Epithelial cell of prostate (primary cell): Measurements from ENCODE around the gene NABP1.
A peak's percentile ranks its signal among the peaks of the same experiment; 100 is the strongest.

Experiments
- DNase-seq: peaks from one replicate; pipeline ENCODE4 v3.0.0-alpha.2; 2011; ENCODE audit warnings: low read depth, low spot score
- H3K27ac ChIP-seq: fragments of 450-650 bp; 2 replicates; pipeline ENCODE4 v1.5.1; 2017; ENCODE audit warnings: mild to moderate bottlenecking

Gene NABP1

DNA sequence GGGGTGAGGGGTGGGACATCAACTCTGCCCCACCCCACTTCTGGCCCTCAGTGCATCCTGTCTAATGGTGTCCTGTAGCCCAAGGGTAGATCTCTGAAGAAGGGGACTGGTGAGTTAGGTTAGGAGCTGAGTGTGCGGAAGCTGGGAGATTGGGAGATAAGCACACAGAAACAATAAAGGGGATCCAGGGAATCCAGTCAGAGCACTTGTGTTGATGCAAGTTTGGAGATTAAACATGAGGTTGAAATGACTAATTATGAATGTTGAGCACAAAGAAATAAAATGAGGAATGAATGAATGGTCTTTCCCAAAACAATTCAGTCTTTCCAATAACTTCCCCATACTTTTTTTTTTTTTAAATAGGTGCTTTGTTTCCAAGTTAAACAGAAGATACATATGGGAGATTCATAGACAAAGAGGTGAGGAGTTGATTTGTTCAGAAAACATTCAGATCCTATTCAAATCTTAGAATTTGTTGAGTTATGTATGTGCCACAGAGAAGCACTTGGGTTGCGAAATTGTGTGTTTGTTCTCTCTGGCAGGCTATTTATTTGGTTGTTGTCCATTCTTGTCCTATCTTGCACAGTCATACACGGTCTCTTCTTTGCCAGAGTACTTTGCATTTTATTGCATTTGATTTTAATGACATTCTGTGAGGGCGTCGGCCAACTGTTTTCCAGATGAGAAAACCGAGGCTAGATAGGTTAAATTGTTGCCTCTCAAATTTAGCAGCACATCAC is 31.6 kb upstream of the NABP1 start:
- DNase-seq: peak; percentile 85
- peak overlapping the region; percentile 96 for H3K27ac ChIP-seq

DNA sequence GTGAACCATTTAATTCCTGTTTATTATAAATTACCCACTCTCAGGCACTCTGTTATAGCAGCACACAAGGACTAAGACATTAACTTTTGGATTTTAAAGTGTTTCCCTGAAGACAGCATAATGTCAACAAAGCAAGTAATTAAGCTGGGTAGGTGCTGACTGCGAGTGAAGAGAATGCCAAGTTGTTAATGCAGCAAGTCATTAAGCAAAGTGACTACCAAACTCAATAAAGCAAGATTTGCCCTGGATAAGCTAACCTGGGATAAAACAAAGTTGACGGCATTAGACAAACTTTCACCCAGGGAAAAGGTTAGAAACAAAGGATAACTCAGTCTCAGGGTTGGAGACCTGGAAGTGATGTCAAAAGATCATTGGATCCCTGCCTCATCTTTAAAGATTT is 28.4 kb upstream of the NABP1 start:
- no peak overlapping the region for H3K27ac ChIP-seq
- DNase-seq: no peak

DNA sequence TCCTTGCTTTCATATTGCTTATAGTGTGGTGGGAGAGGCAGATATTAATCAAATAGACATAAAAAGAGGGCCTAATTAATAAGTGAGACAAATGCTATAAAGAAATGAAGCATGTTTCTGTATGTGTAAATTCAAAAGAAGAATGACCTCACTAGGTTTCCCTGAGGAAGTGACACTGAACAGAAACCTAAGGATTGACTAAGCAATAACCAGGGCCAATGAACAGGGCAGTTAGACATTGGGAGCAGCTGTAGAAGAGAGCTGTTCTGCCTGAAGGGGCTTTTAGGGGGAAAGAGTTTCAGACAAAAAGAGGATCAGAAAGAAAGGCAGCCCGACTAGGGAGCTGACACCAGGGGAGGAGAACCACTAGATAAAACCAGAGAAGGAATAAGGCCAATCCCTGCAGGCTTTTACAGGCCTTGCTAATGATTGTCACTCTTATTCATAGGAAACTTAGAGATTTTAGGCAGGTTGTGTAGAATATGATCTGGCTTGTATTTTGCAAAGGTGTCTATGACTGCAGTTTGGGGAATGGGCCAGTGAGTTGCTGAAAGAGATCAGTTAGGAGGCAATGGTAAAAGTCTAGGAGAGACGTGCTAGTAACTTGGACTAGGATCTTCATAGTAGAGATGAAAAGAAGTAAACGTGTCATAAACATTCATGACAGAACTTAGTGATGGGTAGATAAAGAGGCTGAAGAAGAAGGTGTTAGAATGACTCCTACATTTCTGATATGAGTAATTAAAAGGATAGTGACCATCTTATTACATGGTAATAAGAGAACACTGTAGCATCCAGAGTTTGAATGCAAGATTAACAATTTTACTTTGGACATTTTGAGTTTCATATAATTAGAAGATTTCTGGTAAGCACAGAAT is 26.8 kb upstream of the NABP1 start:
- no peak for DNase-seq
- H3K27ac ChIP-seq: peak overlapping the region; percentile 50

DNA sequence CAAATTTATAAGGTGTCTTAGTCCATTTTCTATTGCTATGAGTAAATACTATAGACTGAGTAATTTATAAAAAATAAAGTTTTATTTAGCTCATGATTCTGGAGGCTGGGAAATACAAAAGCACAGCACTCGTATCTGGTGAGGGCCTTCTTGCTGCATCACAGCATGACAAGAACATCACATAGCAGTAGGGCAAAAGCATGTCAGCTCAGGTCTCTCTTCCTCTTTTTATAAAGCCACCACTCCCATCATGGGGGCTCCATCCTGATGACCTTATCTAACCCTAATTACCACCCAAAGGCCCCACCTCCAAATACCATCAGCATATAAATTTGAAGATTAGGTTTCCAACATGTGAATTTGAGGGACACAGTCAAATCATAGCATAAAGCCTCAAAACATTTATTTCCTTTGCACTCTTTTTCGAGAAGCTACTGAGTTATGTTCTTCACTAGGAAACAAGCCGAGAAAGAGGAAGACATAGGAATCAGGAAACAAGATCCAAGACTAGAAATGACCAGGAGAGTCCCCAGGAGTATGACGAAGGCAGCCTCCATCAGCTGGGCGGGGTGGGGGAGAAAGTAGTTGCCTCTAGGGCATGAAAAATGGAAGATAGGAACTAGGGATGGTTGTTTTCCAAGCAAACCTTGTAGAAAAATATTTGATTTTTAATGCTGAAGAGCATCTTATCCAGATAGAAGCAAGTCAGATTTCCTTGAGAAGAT is 24.1 kb upstream of the NABP1 start:
- no peak for DNase-seq

DNA sequence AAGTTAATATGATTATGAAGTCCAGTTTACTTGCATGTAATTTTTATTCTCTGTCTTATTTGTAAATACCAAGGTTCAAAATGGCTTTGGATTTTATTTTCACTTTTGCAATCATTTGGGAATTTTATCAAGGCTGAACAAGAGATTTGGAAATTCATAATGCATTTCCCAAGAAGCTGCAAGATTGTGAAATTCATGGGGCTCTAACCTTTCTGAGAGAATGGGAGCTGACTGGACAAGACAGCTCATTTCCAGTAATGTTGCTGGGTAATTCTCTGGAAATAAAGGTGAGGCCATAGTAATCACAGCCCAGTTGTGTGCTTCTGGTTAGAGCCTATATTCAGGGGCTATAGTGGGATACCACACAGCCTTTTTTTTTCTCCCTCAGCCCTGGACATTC is 21.5 kb upstream of the NABP1 start:
- no peak for DNase-seq
- H3K27ac ChIP-seq: peak overlapping the region; percentile 55

More for the DNA sequence above, 24.1 kb upstream of the NABP1 start:
- no peak overlapping the region for H3K27ac ChIP-seq

DNA sequence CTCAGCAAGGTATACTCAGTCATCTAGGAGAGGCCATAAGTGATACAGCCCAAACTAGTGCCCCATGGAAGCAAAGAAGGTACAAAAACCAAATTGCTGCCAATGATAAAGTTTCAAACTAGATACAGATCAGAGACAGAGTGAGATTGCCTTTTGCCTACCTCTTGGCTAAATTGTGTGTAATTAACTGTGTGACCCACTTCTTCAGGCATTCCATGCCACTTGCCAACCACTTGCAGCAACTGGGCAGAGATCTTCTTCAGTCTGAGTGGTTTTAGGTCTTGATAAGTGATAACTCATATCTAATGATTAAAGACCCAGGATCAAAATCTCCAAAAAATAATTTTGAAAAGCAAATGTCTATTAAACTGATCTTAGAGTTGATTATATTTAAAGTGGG is 21.1 kb upstream of the NABP1 start:
- DNase-seq: no peak
- peak overlapping the region; percentile 55 for H3K27ac ChIP-seq

DNA sequence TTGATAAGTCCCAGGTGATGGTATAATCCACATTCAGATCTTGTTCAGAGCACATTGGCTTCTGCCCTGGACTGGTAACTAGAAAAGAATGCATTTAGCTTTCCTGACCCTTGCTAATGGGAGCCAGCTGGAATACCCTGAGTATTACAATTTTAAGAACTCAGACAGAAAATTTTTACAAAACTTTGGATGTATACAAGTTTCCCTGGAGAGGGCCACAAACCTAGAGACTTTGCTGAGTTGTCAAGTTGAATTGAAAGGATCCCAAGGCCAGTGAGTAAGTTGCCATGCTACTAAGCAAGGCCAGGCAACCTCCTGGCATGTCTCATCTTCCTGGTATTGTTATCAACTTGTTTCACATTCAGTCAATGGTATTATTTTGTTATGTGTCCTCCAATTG is 20.0 kb upstream of the NABP1 start:
- peak overlapping the region; percentile 40 for H3K27ac ChIP-seq
- DNase-seq: no peak

DNA sequence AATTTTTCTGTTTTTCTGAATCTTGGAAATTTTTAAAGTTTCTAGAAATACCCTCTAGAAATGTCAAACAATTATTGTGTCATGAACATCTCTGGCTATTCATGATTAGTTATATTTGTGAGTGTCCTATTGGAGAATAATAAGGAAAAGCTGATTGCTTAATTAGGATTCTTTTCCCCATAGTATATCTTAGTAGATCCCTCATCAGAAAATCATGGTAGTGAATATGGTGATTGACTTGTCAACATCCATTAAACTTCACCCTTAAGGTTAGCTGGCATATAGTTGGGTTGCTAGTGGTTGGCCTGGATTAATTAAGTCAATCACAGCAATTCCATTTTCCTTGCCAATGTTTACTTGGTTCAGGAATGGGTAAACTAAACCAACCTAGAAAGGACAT is 18.7 kb upstream of the NABP1 start:
- no peak for DNase-seq
- no peak overlapping the region for H3K27ac ChIP-seq

DNA sequence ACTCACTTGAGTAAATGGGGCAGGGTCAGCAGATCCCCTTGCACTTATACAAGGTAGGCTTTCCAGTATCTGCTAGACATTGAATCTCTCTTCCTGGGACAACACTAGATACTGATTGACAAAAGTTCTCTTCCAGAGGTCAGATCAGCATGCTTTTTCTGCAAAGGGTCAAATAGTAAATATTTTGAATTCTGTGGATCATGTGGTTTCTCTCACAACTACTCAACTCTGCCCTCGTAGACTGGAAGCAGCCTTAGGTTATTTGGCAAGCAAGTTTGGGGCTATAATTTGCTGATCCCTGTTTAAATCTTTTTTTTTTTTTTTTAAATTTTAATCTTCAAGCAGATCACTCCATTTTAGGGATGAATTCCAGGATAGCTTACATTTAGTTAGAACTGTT is 17.4 kb upstream of the NABP1 start:
- H3K27ac ChIP-seq: no peak overlapping the region

DNA sequence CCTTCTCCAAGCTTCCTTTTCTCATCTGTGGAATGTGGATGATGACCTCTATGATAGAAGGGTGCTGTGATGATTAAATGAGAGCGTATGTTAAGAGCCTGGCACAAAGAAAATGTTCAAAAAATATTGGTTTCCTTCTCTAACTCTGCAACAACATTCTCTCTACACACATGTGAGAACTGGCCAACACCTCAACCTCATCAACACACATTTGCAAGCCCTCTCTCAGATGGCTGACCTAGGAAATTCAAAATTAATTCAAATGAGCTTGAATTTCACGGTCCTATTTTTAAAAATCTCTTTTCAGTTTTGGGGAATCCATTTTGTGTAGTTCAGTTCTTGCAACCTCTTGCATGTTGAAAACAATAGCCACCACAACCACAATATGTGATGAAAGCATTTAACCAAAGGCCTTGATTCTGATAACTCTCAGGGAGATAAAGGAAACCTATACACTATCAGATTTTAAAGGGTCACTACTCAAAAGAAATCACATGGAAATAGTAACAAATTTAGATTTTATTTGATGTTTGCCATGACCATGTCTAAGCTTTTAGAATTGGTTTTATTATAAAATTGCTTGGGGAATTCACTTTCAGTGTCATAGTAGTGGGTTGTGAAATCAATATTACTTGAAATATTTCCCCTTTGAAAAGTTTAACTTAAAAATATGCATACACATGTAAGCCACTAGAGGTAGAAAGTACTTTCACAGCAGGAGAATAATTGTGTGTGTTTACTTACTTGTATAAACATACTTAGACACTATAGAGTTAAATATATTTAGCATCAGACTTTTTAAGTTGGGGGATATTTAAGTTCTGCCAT is 16.6 kb upstream of the NABP1 start:
- DNase-seq: no peak
- no peak overlapping the region for H3K27ac ChIP-seq

More for the DNA sequence above, 17.4 kb upstream of the NABP1 start:
- no peak for DNase-seq

DNA sequence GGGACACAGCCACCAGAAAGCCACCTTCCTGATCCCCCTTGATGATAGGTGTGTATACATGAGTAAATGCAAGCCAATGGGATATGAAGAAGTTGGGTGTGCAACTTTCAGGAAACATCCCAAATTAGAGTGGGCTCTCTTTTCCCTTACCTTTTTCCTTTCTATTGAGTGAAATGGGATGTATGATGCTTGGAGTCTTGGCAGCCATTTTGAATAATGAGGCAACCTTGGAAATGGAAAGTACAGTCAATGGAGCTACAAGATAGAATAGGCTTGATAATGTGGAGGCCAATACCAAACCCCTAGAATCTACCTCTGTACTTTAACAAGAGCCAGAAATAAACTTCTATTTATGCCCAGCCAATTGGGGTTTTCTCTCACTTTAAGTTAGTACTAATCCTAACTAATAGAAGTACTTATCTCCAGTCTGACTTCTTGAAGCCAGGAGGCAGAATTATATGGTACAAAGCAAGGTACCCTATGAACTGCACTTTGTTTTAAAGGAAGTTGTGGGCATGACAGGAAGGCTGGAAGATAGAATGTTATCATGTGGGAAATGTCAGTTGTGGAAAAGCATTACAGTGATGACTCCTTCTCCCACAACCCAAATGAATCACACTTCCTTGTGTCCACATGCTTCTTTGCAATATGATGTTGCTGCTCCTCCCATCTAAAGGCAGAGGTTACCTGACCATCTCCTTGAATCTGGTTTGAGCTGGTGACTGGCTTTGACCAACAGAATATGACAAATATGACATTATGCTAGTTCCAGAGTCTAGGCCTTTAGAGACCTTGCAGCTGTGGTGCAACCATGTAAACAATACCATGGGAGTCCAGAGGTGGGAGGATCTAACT is 12.9 kb upstream of the NABP1 start:
- no peak for DNase-seq
- H3K27ac ChIP-seq: peak overlapping the region; percentile 39

DNA sequence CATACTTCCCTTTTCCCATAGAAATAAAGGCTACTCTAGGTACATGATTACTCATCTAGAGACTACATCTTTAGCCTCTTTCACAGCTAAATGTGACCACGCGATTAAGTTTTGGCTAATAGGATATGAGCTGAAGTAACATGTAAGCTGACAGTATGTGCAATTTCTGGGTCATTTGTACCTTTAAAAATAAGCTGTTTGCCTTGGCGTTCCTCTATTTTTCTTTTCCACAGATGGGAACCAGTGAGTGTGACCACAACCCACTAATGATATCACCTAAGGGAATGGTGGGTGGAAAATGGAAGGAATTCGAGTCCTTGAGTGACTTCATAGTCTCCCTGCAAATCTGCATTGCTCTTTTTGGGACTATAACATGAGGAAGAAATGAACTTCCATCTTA is 11.7 kb upstream of the NABP1 start:
- no peak for DNase-seq
- no peak overlapping the region for H3K27ac ChIP-seq

DNA sequence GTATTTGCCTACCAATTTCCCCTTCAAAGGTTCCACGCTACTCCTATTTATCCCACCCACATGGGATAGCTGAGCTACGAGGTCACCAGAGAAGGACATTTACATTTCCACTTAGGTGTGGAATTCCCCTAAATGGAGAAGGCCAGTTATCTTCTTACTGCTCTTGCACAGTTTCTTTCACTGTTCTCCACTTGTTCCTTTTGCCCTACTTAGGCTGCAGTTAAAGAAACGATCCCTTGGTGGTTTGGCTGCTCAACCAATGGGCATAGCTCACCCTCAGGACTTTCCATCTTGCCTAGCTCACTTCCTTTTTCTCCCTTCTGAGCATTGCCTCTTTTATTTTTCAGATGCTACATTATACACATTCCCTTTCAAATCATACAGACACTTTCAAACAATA is 11.2 kb upstream of the NABP1 start:
- no peak for DNase-seq
- H3K27ac ChIP-seq: no peak overlapping the region

DNA sequence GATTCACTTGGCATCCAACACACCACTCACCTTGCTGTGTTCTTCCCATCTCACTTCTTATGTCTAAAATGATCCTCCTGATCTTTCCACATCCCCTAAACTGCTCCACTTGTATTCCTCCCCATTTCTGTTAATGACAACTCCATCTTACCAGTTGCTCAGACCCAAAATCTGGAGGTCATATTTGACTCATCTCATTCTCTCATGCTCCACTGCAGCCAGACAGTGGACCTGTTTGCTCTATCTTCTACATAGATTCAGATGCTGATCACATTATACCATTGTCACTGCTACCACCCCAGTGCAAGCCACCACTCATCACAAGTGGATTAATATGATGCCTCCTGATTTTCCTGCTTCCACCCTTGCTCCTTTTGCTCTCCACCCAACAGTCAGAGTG is 7.9 kb upstream of the NABP1 start:
- no peak for DNase-seq
- H3K27ac ChIP-seq: no peak overlapping the region

DNA sequence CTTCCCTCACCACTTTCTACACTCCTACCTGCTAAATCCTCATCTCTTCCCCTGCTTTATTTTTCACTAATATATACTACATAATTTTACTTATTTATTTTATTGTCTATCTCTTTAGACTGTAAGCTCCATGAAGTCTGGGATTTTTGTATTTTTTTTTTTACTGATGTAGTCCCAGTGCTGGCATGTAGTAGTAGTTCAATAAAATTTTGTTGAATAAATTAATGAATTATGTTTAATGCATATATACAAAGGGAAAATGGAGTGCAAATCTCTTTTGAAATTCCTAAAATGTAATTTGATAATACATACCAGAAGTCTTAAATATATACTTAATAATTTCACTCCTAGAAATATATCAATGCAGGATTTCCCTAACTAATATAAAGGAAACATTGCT is 7.1 kb upstream of the NABP1 start:
- DNase-seq: no peak
- no peak overlapping the region for H3K27ac ChIP-seq

DNA sequence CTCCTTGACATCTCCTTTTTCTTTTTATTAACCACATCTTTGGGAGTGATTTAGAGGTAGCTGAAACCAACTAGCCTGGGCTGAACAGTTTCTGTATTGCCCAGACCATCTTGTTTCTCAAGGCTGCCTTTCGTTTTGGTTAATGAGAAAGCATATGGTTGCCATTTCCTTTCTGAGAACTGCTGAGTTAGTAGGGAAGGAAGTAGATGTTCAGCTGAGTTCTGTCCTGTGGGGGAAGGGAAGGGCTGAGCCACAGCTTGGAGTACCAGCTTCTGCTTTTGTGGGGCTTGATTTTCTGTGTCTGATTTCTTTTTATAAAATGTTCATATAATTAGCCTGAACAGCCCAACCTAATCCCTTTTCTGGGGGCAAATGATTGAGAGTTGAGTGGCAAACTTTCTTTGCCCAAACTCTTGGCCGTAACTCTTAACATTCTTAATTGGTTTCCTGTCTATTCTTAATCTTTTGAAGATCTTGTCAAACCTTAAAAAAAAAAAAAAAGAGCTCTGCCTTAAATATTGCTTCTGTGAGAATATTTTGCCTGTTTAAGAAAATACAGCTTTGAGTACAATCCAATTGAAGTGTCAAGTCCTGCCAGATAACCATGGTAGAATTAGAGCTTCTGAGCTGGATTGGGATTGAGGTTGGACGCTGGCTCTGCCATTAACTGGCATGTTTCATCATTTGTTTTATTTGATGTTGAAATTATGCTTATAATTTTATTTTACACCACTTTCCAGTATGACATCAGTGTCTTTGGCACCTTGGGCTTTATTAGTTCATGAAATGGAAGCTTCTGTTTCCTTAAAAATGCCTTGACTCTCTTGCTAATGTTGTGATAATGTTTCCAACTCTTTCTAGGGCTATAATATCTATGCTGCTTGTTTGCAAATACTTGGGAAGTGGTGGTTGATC is 1.9 kb upstream of the NABP1 start:
- H3K27ac ChIP-seq: peak overlapping the region; percentile 0
- DNase-seq: no peak

DNA sequence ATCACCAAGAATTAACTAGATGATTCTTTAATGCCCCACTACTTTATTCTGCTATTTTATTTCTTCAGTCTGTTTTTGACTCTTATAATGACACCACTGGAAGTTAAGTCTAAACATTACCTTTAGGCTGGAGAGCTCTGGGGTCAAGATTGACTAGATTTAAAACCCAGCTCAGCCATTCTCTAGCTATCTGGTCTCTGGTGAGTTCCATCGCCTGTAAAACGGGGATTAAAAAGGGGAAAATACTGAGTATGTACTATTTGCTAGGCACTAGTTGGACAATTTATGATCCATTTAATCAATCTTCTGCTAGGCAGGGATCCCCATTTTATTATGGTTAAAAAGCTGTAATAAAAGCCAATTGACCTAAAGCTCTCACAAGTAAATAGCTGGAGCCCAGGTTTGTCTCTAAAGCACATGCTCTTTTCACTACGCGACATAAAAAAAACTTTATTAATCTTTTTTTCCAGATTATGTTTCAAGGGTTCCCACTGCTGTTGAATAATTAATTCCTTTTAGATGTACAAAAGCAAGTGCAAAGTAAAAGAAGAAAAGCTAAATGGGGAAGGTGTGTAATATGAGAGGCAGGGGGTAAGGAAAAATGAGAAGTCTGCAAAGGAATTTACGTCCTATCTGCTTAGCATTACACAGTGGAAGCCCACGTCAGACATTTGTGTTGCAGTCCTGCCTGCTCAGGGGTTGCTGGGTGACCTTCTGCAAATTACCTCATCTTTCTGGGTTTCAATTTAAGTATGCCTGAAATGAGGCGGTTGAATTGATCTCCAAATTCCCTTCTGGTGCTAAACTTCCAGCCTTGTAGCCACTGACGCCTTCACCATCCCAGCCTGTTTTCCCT is 918 bp upstream of the NABP1 start:
- H3K27ac ChIP-seq: peak overlapping the region; percentile 99
- no peak for DNase-seq
